Lung (tissue), 12 donors: ENCODE data around the gene OR2T4. TPM values are rescaled to one million over a fixed set of nuclear protein-coding genes. Genes with fewer than 3 reads are reported as not detected.

Experiments used
- ATAC-seq: fragments of 200-7000 bp; cut with Tn5 transposase; one replicate; pipeline ENCODE4 v1.9.1; 2020; ENCODE audit warnings: moderate number of reproducible peaks; ENCODE audit not compliant: insufficient read depth, low FRiP score
- DNase-seq, 3 donors: peaks; one replicate each; pipeline ENCODE4 v3.0.0-alpha.2; 2013 to 2017
- H3K27ac ChIP-seq, 2 donors: one replicate each; pipeline ENCODE4 v1.5.1; 2013; ENCODE audit warnings: mild to moderate bottlenecking in 2 of 2, moderate library complexity in 2 of 2, control low read depth in 1 of 2, inconsistent platforms in 1 of 2, low read depth in 1 of 2, low read length in 1 of 2
- H3K27me3 ChIP-seq, 3 donors: one replicate each; pipeline ENCODE4 v1.5.1; 2013; ENCODE audit warnings: low read length in 2 of 3; ENCODE audit not compliant: control insufficient read depth in 3 of 3, insufficient read depth in 3 of 3
- H3K36me3 ChIP-seq, 4 donors: one replicate each; pipeline ENCODE4 v1.5.1; 2013; ENCODE audit warnings: low read length in 4 of 4, mild to moderate bottlenecking in 1 of 4, moderate library complexity in 1 of 4; ENCODE audit not compliant: control insufficient read depth in 4 of 4, insufficient read depth in 4 of 4
- H3K4me1 ChIP-seq, 5 donors: one replicate each; pipeline ENCODE4 v1.5.1; 2013; ENCODE audit warnings: low read length in 5 of 5, mild to moderate bottlenecking in 2 of 5, moderate library complexity in 1 of 5; ENCODE audit not compliant: control insufficient read depth in 5 of 5, insufficient read depth in 5 of 5
- H3K4me3 ChIP-seq: one replicate; pipeline ENCODE4 v1.5.1; 2013; ENCODE audit warnings: mild to moderate bottlenecking, control low read depth, moderate library complexity
- H3K9ac ChIP-seq, 2 donors: one replicate each; pipeline ENCODE4 v1.5.1; 2013; ENCODE audit warnings: low read length in 2 of 2, control low read depth in 1 of 2; ENCODE audit not compliant: insufficient read depth in 1 of 2
- H3K9me3 ChIP-seq, 4 donors: one replicate each; pipeline ENCODE4 v1.5.1; 2013; ENCODE audit warnings: low read length in 3 of 4, mild to moderate bottlenecking in 1 of 4, moderate library complexity in 1 of 4; ENCODE audit not compliant: control insufficient read depth in 4 of 4, insufficient read depth in 3 of 4
- WGBS, 2 donors: extraction: QIAGEN DNeasy Blood & Tissue Kit; methylation state at CpG; one replicate each; pipeline ENCODE4 v1.1.7; 2013; 5-methylcytosine and 5-hydroxymethylcytosine counted together
- polyA plus RNA-seq, 2 donors: library from polyadenylated mRNA; stranded (reverse); fragments of 200-250 nt; gene quantifications; one replicate each; pipeline ENCODE4 v1.2.1, GENCODE V29; 2013
- total RNA-seq, 2 donors: library from RNA; depleted of rRNA in 1 of 2; stranded (reverse); fragments of >200 nt in 1 of 2; gene quantifications; one replicate each; pipeline ENCODE4 v1.2.1, GENCODE V29; 2014 to 2021
- TF ChIP-seq, protein P1 (sequence below): IDR thresholded peaks from 2 replicates; pipeline ENCODE4 v1.5.1; 2012; ENCODE audit warnings: mild to moderate bottlenecking; ENCODE audit errors: control extremely low read depth, extremely low read depth
- donor health status: control.
- donor health status: control.
- donor health status: Bipolar disorder and iron deficiency.
- donor health status: healthy.
- donor health status: DM: yes; HTN: yes; CAD: no.

Gene OR2T4
- total and polyA plus RNA-seq, 4 donors, result not detected

- H3K9ac ChIP-seq, result no peak overlapping the region
- TF ChIP-seq, protein P1, sequence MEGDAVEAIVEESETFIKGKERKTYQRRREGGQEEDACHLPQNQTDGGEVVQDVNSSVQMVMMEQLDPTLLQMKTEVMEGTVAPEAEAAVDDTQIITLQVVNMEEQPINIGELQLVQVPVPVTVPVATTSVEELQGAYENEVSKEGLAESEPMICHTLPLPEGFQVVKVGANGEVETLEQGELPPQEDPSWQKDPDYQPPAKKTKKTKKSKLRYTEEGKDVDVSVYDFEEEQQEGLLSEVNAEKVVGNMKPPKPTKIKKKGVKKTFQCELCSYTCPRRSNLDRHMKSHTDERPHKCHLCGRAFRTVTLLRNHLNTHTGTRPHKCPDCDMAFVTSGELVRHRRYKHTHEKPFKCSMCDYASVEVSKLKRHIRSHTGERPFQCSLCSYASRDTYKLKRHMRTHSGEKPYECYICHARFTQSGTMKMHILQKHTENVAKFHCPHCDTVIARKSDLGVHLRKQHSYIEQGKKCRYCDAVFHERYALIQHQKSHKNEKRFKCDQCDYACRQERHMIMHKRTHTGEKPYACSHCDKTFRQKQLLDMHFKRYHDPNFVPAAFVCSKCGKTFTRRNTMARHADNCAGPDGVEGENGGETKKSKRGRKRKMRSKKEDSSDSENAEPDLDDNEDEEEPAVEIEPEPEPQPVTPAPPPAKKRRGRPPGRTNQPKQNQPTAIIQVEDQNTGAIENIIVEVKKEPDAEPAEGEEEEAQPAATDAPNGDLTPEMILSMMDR, result no peak
- no peaks in the 10 kb centered on the region for H3K4me1 ChIP-seq
- no peaks in the 10 kb centered on the region for H3K36me3 ChIP-seq
- no peaks in the 10 kb centered on the region for H3K27me3 ChIP-seq
- H3K9me3 ChIP-seq, result no peaks in the 10 kb centered on the region
- WGBS, 2 donors, result 90 to 95% methylated on average over 3 of the region's 3 CpGs
- ATAC-seq (no peak), DNase-seq (no peak)
- no peak overlapping the region for H3K4me3 ChIP-seq
- H3K27ac ChIP-seq, result no peak overlapping the region
Measured at GRCh38 chr1:248380854-248381253, 19.4 kb downstream of the OR2T4 start.

DNA sequence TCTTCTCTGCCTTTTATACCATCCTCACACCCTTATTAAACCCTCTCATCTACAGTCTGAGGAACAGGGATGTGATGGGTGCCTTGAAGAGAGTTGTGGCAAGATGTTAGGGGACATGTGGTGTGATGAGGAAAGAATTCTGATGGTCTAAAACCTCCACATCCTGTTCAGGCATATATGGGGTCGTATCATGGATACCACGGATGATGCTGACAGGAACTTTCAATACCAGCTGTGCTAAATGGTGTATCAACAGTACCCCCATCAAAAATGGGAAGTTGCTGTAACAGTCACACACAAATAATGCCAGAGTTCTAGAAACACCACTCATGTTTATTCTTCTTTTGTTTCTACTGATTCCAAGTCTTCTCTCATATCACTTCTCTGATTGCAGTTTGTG is 27.0 kb downstream of the OR2T4 start:
- Histone ChIP-seq H3K4me3 (no peak overlapping the region), H3K9ac (no peak overlapping the region), H3K4me1 (no peaks in the 10 kb centered on the region), H3K9me3 (peaks cover 0 to 2% (median 0%) of the 10 kb centered on the region in 4 donors), H3K27ac (no peak overlapping the region), H3K36me3 (no peaks in the 10 kb centered on the region), H3K27me3 (no peaks in the 10 kb centered on the region)
- 12 to 51% methylated on average over 2 of the region's 2 CpGs for WGBS, 2 donors
- TF ChIP-seq, protein P1, result no peak
- DNase-seq (no peak), ATAC-seq (no peak)

DNA sequence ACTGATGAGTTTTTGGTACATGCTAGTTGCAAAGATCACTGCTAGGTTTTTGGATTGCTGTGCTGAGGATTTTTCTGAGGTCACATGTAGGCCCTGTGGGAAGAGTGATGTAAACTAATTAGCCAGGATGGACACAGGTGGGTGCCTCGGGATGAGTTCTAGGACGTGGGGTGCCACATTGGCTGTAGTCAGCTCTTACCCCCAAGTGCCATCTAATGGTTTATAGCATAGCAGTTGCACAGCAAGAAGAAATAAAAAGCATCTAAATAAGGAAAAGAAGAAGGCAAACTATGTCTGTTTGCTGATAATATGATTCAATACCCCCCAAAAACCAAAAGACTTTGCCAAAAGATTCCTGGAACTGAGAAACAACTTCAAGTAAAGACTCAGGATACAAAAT is 31.6 kb downstream of the OR2T4 start:
- TF ChIP-seq, protein P1, result no peak
- H3K27me3 ChIP-seq, result no peaks in the 10 kb centered on the region
- WGBS, 2 donors, result 65 to 83% methylated on average over 2 of the region's 2 CpGs
- H3K36me3 ChIP-seq, result no peaks in the 10 kb centered on the region
- H3K4me1 ChIP-seq, result no peaks in the 10 kb centered on the region
- H3K9ac ChIP-seq, result no peak overlapping the region
- H3K4me3 ChIP-seq, result no peak overlapping the region
- peaks cover 0 to 2% (median 0%) of the 10 kb centered on the region in 4 donors for H3K9me3 ChIP-seq
- ATAC-seq (no peak), DNase-seq (no peak)
- no peak overlapping the region for H3K27ac ChIP-seq

DNA sequence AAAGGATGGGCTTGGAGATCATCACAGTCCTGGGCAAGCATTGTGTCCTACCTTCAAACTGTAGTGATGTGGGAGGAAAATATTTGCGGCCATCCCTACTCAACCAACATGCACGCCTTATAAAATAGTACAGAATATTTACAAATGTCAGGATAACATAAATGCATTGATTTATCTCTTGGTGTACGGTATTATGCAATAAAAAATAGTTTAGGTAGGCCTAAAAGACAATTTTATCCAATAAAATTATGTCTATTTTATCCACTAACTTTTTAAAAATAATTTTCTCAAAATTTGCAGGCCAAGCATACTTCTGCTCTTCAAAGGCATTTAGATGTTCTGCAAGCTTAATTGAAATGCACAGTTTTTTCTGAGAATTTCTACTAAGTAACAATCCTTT is 41.3 kb downstream of the OR2T4 start, which contains the start of gene OR2T1:
TSS of gene OR2T1 (plus strand) at position 301 of the 400 bp plus-strand sequence. CDS start 3,100 bp downstream, outside the sequence.
- no peak for DNase-seq
- Histone ChIP-seq H3K4me1 (no peaks in the 10 kb centered on the region), H3K9me3 (peaks cover 0 to 5% (median 0%) of the 10 kb centered on the region in 4 donors), H3K9ac (no peak within 1 kb of the TSS), H3K36me3 (no peaks in the 10 kb centered on the region), H3K4me3 (no peak within 1 kb of the TSS), H3K27ac (no peak within 1 kb of the TSS), H3K27me3 (no peaks in the 10 kb centered on the region)
- ATAC-seq, result no peak
- TF ChIP-seq, protein P1, result no peak
- 77 to 87% methylated on average over 3 of the region's 3 CpGs for WGBS, 2 donors
